Neuron (in vitro differentiated cells): Measurements from ENCODE around the gene ADAM30.

Experiments used
- H2AFZ ChIP-seq: one replicate; pipeline ENCODE4 v1.6.1; 2013; ENCODE audit warnings: low read depth, mild to moderate bottlenecking, inconsistent platforms, low read length, moderate library complexity
- H3K27me3 ChIP-seq: one replicate; pipeline ENCODE4 v1.6.1; 2013; ENCODE audit warnings: low read length; ENCODE audit not compliant: insufficient read depth
- H3K36me3 ChIP-seq: one replicate; pipeline ENCODE4 v1.6.1; 2013; ENCODE audit warnings: low read length; ENCODE audit not compliant: insufficient read depth
- H3K4me1 ChIP-seq: one replicate; pipeline ENCODE4 v1.6.1; 2013; ENCODE audit warnings: low read length; ENCODE audit not compliant: insufficient read depth
- H3K4me3 ChIP-seq: 2 replicates; pipeline ENCODE4 v1.5.1; 2013; ENCODE audit warnings: mild to moderate bottlenecking, low read length, moderate library complexity
- H3K9me3 ChIP-seq: one replicate; pipeline ENCODE4 v1.6.1; 2013; ENCODE audit warnings: low read length

ADAM30 gene

DNA sequence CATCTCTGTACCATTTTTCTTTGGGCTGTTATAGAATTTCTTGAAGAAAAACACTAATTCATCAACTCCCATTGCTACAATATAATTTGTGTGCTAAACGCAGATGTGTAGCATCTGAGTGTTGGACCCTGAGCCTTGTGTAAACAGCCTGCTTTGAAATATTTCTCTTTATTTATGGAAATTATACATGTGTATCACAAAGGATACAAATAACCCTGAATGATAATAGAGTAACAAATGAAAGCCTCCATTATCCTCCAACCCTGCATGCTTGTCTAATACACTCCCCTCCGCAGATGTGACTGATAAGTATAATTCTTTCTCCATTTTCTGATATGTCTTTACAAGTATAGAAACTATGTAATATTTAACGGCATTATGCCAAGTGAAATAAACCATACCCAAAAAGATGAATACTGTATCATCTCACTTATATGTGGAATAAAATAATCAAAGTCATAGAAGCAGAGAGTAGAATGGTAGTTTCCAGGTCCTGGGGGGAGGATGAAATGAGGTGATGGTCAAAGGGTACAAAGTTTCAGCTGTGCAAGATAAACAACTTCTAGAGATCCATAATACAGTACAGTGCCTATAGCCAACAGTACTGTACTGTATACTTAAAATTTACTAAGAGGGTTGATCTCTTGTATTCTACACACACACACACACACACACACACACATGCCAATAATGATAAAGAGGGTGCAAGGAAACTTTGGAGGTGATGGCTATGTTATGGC, 2.8 kb upstream of the ADAM30 start:
- no peaks in the 10 kb centered on the region for H3K36me3 ChIP-seq
- H3K27me3 ChIP-seq: peaks cover 3% of the 10 kb centered on the region
- no peak overlapping the region for H3K4me3 ChIP-seq
- H3K9me3 ChIP-seq: no peaks in the 10 kb centered on the region
- H2AFZ ChIP-seq: no peak overlapping the region
- no peaks in the 10 kb centered on the region for H3K4me1 ChIP-seq

DNA sequence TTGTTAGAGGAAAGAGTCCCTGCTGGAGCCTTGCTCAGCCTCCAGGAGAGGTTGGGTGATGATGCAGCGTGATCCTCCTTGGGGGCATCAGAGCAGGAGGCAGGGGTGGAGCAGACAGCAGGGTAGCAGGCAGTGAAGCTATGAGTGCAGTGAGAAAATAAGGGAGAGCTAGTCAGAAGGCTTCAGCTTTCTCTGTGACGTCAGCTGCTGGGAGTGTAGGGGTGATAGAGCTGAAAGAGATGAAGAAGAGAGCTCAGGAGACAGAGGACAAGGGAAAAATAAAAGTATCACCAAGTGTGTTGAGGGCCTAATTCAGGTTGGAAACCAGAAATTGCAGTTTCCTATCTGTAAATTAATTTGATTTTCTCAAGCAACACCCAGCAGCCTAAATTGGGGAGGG, 2.2 kb upstream of the ADAM30 start:
- no peaks in the 10 kb centered on the region for H3K9me3 ChIP-seq
- H3K4me1 ChIP-seq: no peaks in the 10 kb centered on the region
- peaks cover 3% of the 10 kb centered on the region for H3K27me3 ChIP-seq
- no peaks in the 10 kb centered on the region for H3K36me3 ChIP-seq
- no peak overlapping the region for H2AFZ ChIP-seq
- H3K4me3 ChIP-seq: no peak overlapping the region

DNA sequence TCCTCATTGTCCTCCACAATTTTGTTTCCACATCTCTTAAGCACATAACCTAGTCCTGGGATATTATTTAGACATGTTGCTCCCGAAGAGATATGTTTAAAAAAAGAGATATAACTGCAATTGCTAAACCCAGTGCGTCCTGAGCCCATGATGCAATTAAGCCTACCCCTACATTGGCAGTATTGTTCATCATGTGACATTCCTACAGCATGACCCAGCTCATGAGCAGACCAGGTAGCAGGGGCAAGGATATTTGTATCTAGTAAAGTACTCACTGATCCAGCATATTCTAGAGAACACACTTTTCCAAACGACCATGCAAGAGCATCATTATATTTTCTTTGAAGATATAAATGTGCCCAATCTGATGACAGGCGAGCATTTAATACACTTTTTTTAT, 1.2 kb downstream of the ADAM30 start:
- Histone ChIP-seq H3K27me3 (no peaks in the 10 kb centered on the region), H3K4me3 (no peak overlapping the region), H3K4me1 (no peaks in the 10 kb centered on the region), H3K9me3 (no peaks in the 10 kb centered on the region), H3K36me3 (no peaks in the 10 kb centered on the region), H2AFZ (no peak overlapping the region)

DNA sequence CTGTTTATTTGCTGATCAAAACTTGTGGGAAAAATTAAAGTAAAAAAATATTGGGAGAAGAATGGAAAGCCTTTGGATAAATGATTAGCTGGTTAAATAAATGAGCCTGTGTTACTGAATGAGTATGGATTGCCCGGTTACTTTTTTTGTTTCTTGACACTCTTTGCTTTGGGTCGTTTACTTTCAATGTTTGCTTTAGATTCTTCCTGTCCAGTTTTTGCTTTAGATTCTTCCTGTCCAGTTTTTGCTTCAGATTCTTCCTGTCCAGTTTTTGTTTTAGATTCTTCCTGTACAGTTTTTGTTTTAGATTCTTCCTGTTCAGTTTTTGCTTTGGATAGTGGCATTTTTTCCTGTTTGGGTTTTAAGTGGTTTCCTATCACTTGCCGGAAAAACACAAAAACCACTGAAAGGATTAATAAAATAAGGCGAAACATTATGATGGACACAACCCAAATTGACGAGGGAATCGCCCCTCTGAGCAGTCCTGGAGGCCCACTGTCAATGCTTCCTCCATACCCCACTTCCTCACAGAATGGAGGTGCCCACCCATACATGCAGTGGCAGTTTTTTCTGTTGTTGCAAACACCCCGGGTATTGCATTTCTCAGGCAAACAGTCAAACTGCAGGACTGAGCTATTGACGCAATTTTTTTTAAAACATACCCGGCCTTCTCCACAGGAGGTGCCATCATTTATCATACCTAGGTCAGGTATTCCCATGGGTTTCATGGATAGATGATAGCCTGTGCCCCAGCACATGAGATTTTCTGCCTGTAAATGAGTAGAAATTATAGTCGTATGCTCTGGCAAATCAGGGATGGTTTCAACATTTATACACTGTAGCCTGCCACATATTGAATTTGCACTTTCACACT, 2.3 kb downstream of the ADAM30 start:
- Histone ChIP-seq H3K27me3 (no peaks in the 10 kb centered on the region), H2AFZ (no peak overlapping the region), H3K4me1 (no peaks in the 10 kb centered on the region), H3K36me3 (no peaks in the 10 kb centered on the region), H3K9me3 (no peaks in the 10 kb centered on the region), H3K4me3 (no peak overlapping the region)

DNA sequence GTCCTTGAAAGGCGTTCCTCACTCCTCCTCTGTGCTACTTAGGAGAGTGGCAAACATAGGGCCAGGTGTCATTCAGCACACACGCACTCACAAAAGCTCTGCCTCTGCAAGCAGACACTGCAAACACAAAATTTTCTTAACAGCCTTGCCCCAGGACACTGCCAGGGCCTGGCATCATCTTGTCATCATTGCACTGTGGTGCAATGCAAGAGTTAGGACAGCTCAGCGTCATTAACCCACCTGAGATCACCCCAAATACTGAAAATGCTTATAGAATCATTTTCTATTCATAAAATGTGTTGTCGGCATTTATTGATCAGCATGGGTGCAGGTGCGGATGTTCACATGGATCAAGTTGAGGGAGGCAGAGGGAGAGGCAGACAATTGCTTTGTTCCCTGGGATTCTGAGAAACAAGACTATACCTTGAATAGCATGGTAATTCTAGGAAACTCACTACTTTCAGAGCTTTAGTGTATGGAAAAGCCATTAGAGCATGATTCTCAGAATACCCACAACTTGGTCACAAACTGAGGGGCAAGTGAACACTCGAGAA, 3.0 kb downstream of the ADAM30 start:
- Histone ChIP-seq H2AFZ (no peak overlapping the region), H3K27me3 (no peaks in the 10 kb centered on the region), H3K36me3 (no peaks in the 10 kb centered on the region), H3K4me3 (no peak overlapping the region), H3K4me1 (no peaks in the 10 kb centered on the region), H3K9me3 (no peaks in the 10 kb centered on the region)

DNA sequence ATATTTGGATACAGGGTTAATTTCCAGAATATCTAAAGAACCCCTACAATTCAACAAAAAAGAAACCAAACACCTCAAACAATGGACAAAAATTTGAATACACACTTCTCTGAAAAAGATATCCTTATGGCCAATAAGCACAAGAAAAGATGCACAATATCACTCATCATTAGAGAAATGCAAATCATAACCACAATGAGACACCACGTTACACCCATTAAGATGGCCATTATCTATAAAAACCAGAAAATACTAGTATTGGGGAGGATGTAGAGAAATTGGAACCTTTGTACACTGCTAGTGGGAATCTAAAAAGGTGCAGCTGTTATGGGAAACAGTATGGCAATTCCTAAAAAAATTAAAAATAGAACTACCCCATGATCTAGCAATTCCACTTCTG, 4.9 kb downstream of the ADAM30 start:
- Histone ChIP-seq H3K4me3 (no peak overlapping the region), H3K9me3 (no peaks in the 10 kb centered on the region), H3K4me1 (no peaks in the 10 kb centered on the region), H3K36me3 (no peaks in the 10 kb centered on the region), H3K27me3 (no peaks in the 10 kb centered on the region), H2AFZ (no peak overlapping the region)

DNA sequence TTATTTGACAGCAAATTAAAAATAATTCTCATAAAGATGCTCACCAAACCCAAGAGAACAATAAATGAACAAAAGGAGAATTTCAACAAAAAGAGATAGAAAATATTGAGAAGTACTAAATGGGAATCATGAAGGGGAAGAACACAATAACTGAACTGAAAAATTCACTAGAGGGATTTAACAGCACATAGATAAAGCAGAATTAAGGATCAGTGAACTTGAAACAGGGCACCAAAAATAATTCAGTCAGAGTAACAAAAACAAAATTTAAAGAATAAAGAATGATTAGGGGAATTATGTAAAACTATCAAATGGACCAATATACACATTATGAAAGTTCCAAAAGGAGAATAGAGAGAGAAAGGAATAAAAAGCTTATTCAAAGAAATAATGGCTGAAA, 7.8 kb downstream of the ADAM30 start:
- H3K4me3 ChIP-seq: no peak overlapping the region
- H3K9me3 ChIP-seq: no peaks in the 10 kb centered on the region
- no peaks in the 10 kb centered on the region for H3K36me3 ChIP-seq
- H3K4me1 ChIP-seq: no peaks in the 10 kb centered on the region
- no peak overlapping the region for H2AFZ ChIP-seq
- H3K27me3 ChIP-seq: no peaks in the 10 kb centered on the region

DNA sequence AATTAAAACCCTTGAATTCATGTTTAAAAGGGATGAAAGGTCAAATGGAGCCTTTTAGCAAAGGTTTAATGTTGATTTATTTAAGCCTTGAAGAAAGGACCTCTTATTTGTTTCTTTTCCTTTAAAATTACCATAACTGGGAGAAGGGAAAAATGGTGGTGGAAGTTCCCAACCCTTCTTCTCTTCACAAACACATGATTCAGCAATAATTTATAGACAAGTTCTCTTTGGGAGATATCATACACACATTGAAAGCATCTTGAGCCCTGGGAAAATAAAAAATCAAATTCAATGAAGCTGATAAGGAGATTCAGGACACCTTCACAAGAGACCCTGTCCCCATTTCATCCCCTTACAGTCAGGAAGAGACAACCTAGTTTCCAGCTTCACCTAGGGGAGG, 8.9 kb downstream of the ADAM30 start:
- Histone ChIP-seq H3K36me3 (no peaks in the 10 kb centered on the region), H3K4me3 (no peak overlapping the region), H3K27me3 (no peaks in the 10 kb centered on the region), H3K9me3 (no peaks in the 10 kb centered on the region), H2AFZ (no peak overlapping the region), H3K4me1 (no peaks in the 10 kb centered on the region)

DNA sequence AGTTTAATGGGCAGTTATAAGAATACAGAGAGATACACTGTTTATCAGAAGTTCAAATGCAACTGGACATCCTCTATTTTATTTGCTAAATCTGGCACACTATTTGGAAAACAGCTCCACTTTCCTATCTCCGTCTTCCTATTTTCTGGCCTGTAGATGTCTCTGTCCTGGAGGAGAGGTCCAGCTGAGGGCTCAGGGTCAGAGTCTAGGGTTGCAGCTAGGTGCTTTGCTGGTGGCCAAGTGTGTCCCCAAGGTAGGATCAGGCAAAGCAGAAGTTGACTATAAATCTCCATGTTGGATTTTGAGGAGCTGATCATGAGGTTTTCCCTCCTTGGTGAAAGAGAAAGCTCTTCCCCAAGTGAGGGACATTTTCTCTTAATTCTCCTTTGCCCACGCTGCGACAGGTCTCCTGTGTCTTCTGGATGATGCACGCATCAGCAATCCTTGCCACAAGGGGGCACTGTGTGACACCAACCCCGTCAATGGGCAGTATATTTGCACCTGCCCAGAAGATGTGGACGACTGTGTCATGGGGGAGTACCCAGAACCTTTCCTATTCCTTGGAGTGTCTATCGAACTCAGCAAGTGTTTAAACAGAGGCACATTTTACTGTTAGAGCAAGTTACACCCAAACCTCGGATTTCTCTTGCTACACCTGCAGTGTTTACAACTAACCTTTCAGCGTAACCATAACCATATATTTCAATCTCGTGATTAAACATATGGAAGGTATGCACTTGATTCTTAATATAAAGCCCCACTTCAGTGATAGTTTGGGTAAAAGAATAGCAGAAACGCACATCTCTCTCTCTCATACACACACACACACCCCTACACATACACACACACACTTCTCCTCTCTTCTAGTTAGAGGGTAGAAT, 10.2 kb downstream of the ADAM30 start:
- Histone ChIP-seq H3K4me1 (no peaks in the 10 kb centered on the region), H3K36me3 (no peaks in the 10 kb centered on the region), H3K9me3 (no peaks in the 10 kb centered on the region)

DNA sequence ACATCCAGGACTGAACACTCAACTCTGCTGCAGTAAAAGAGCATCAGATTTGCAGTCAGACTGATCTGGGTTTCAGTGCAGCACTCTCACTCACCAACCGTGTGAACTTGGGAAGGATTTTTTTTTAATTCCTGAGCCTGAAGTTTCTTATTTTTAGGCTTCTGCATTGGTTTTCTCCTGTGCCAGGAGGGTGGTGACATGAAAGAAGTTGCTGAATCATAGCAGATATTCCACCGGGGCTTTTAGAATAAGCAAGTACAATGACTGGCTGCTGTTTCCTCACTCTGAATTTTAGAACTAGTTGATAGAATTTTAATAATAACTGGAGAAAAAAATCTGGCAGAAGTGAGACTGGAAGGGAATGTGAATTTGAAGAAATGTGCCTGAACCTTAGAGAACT, 11.6 kb downstream of the ADAM30 start:
- H3K9me3 ChIP-seq: no peaks in the 10 kb centered on the region
- no peak overlapping the region for H2AFZ ChIP-seq
- no peaks in the 10 kb centered on the region for H3K27me3 ChIP-seq
- H3K4me1 ChIP-seq: no peaks in the 10 kb centered on the region
- H3K4me3 ChIP-seq: no peak overlapping the region
- no peaks in the 10 kb centered on the region for H3K36me3 ChIP-seq

More for the DNA sequence above, 10.2 kb downstream of the ADAM30 start:
- H3K27me3 ChIP-seq: no peaks in the 10 kb centered on the region
- no peak overlapping the region for H3K4me3 ChIP-seq
- no peak overlapping the region for H2AFZ ChIP-seq

DNA sequence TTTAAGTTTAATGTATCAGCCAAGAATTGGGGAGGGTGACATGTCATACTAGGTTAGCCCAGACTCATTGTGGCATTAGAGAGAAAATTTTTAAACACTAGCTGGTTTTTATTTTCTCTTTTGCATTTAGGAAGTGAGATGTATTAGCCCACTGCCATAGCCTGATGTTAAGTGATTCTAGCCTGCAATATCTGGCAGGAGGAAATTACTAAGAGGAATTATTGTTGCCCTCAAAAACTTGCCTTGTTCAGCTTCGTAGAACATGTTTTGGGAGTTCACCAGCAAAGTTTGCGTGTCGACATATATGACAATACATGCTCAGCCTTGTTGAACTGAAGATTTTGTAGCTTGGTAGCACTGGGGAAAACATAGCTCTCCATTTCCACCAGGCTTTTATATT, 12.5 kb downstream of the ADAM30 start:
- no peaks in the 10 kb centered on the region for H3K27me3 ChIP-seq
- no peaks in the 10 kb centered on the region for H3K36me3 ChIP-seq
- H3K9me3 ChIP-seq: no peaks in the 10 kb centered on the region
- no peak overlapping the region for H3K4me3 ChIP-seq
- H3K4me1 ChIP-seq: no peaks in the 10 kb centered on the region
- H2AFZ ChIP-seq: no peak overlapping the region

DNA sequence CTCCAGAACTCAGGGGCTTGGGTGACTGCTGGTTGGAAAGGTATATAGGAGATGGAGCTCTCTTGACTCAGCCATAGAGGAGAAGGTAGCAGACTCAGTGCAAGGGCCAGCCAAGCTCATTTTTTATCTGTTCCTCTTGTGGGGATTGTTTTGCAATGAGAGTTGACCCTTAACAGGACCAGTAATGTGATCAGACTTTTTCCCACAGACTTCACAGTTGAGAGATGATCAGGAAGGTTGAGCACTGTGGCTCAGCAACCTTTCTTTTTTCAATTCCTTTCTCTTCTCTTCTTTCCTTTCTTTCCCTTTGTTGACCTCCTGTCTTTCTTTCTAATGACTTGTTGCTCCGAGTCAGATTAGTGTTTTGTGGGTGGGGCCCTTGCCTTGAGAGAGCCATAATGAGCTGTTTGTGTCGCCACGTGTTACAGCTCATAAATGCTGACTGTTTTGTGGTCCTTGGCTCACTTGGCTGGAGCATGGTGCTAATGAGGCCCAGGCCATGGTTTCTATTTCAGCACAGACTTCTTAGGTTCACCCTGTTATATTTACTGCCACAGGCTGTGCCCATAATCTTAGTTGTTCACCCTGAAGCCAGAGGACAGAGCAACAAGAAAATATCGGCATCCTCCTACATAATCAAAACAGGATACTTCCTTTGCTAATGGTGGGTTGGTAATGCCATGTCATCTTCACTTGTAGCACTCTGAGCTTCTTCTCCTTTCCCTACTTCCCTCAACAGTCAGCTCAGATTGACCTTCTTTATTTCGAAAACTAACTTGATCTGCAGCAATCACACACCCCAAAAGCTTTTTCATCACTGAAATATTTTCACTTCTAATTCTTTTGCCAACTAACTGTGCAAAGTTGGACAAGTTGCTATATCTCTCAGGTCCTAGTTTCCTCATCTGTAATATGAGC, 13.9 kb downstream of the ADAM30 start:
- H3K36me3 ChIP-seq: no peaks in the 10 kb centered on the region
- no peaks in the 10 kb centered on the region for H3K4me1 ChIP-seq
- H3K9me3 ChIP-seq: no peaks in the 10 kb centered on the region
- H3K4me3 ChIP-seq: no peak overlapping the region
- H3K27me3 ChIP-seq: no peaks in the 10 kb centered on the region
- no peak overlapping the region for H2AFZ ChIP-seq
